ENCODE results near the gene B4GALNT2.

B4GALNT2 gene

DNA sequence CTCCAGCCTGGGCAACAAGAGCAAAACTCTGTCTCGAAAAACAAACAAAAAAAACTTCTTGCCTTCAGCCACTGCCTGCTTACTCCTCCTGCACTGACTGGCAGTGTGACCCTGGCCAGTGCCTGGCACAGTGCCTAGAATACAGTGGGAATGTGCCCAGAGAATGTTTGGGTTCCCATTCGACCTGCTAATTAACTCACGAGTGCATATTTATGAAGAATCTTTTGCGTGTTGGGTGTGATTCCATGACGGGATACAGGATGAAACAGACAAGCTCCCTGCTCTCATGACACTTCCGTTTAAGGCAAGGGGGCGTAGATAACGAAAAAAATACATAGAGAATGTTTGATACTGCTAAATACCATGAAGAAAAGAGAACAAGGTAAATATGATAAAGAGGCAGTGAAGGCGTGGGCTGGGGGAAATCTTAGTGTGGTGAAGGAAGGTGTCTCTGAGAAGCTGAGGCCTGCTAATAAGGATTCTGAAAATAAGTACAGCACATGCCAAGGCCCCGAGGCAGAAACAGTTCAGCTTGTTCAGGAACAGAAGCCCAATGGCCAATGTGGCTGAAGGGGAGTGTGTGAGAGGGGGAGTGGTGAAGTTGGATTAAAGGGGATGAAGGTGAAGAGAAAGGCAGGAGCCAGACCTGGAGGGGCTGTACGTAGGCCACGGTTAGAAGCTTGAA, 82.2 kb downstream of the B4GALNT2 start:
- DNase-seq: no peak

DNA sequence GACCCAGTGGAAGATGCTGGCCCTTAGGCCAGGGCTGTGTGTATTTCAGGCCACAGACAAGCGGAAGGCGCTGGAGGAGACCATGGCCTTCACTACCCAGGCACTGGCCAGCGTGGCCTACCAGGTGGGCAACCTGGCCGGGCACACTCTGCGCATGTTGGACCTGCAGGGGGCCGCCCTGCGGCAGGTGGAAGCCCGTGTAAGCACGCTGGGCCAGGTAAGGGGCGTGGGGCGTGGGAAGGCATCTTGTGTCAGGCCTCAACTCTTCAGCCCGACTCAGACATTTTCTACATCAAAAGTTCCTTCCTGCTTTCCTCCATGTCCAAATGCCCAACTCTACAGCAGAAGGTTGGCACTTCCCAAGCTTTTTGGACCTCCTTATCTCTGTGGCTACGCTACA, 83.9 kb downstream of the B4GALNT2 start:
- DNase-seq: no peak

DNA sequence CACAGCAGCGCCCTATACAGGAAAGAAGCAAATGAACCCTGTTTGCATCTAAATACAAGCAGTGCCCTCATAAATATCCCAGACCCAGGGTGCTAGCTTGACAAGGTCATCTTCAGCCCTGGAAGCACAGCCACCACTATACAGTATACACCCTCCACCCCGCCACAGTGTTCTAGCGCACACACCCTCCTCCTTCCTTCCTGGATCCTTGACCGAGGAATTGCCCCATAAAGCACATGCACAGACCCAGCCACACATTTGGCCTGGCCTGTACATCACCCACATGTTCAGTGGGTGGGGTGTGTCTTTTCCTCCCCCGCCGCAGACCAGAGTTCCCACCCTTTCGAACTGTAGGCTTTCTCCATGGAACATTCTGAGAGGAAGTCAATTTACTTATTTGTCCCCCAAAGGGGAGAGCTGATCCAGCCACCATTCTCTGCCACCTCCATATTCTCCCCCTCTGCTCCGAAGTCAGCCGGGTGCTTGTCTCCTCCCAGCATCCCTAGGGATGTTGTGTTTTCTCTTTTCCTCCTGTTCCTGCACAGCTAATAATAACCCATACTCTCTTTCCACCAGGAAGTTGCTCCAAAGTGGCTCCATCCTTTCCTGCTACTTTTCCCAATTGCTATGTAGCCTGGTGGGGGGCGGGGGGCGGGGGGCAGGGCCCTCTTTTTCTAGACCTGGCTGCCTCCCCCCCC, 84.5 kb downstream of the B4GALNT2 start:
- no peak for DNase-seq

DNA sequence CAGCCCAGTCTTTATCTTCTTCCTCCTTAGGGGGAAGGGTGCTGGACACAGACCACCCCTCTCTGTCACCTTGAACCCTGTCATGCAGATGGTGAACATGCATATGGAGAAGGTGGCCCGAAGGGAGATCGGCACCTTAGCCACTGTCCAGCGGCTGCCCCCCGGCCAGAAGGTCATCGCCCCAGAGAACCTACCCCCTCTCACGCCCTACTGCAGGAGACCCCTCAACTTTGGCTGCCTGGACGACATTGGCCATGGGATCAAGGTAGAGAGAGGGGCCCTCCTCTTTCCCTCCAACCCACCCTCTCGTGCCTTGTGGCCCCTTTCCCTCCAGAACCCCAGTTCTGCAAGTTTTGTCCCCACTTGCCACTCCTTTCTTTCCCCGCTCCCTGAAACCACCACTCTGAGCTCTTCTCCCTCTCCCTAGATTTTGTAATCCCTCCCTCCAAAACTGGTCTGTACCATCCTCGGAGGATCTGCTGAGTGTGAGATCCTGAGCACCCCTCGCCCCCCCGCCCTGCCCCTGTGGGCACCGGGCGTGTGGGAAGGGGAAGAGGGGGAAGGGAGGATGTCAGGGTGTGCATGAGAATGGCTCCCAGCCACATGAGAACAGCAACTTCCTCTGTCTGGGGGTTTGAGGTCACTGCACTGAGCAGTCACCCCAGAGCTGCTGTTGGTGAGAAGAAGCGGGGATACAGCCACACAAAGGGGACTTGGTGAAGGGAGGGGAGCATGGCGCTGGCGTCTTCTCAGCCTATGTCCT, 85.3 kb downstream of the B4GALNT2 start:
- no peak for DNase-seq

DNA sequence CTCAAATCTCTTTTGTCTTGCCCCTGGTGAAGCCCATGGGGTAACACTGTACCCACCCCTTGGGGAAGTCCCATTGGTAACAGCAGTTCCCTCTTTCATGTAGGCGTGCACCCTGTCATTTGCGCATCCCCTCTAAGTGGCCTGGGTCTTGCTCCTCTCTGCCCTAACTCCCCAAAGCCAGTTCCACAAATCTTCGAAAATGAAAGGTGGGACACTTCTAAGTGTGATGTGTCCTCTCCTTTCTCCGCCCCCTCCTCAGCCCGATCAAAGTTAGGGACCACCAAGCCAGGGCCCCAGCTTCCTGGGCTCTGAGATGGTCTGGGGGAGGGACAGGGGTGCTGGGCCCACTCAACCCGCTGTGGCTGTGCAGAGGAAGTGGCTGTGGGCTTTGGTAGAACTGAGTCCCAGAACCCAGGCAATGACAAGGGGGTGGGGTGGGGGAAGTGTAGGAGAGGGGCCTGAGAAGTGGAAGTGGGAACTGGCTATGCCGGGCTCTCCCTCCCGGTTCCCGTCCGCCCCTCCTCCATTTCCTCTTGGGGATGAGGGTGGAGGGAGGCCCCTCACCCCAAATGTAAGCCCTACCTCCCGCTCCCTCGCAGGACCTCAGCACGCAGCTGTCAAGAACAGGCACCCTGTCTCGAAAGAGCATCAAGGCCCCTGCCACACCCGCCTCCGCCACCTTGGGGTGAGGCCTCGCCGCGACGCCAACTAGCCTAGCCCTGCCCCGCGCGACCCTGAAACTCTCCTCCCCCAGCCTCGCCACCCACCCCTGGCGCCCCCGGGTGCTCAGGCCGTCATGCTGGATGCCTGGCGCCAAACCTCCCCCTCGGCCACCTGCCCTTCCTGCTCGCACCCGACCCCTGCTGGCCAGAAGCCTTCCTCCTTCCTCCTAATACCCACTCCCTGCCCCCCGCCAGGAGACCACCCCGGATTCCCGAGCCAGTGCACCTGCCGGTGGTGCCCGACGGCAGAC, 86.7 kb downstream of the B4GALNT2 start:
- no peak for DNase-seq

DNA sequence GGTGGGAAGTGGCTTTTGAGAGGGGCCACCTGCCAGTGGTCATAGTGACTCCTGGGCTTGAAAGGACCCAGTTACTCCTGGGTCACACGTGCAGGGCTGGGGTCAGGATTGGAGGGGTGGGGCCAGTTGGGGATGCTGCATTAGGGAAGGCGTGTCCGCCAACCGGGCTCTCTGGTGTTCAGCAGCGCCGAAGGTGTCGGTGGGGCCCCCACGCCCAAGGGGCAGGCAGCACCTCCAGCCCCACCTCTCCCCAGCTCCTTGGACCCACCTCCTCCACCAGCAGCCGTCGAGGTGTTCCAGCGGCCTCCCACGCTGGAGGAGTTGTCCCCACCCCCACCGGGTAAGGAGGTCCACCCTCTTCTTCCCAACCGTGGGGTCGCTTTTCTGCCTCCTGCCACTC, 87.4 kb downstream of the B4GALNT2 start:
- DNase-seq: no peak

DNA sequence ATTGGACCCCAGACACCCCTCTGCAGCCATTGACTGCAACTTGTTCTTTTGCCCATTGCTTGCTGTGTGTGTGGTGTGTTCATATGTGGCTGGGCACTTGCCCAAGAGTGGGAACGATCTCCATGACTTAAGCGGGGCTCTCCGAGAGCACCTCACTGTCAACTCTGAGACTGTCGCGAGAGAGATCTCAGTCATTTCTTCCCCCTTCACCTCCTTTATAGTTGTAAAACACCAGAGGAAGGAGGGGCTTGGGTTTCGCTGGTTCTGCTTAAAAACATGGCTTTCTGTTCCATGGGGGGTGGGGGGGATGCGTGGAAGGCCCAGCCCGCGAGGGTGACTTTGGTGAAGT, 90.6 kb downstream of the B4GALNT2 start:
- no peak for DNase-seq

DNA sequence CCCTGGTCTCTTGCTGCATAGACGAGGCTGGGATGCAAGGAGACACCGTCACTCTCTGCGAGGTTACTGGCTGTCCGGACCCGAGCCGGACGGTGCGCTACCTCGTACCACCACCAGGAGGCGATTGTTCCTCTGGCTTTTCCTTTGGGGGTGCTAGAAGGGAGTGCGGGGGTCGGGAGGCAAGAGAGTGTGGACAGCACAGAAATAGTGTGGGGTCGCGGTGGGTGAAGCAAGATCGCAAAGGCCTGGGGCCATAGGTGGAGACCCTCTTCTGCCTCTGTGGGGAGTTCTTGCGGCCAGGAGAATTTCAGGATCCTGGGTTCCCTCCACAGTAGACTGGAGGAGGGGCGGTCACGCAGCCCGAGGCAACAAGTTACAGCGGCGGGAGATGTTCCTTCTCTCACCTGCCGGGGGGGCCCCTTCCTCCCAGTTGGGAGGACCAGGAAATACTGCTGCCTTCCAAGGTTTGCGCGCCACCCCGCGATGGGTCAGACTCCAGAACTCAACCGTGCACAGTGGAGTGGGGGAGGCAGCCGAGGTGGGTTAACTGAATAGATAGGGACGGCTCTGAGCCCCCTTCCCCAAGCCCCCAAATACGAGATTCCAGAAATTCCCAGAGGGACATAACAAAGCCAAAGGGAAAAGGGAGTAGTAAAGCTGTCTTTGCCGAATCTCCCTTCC, 91.1 kb downstream of the B4GALNT2 start:
- no peak for DNase-seq

DNA sequence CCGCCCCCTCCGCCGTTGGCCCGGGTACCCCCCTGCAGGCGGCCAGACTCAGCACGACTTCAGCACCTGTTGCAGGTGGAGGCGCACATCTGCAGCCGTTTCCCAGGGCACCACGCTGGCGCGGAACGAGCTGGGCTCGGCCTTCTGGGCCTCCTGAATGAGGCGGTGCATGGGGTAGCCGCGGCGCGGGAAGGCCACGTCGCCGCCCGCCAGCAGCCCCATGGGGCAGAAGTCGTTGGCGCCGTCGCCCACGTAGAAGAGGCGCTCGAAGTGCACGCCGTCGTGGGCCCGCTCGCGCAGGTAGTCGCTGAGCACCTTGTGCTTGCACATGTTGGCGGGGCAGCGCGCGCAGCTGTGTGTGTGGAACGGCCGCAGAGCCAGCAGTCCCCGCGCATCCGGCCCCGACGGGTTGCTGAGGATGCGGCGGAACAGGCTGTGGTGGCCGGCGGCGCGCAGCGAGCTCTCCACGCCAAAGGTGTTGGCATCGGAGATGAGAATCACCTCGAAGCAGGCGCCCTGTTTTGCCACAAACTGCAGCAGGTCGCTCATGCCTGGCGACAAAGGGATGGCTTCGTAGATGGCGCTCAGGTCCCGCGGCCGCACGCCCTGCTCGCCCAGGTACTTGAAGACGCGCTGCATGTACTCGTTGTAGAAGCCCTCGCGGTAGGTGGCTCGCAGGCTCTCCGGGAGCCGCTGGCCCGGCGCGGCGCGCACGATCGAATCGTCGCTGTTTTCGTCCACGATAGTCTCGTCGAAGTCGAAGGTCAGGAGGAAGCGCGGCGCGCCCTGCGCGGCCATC, 91.8 kb downstream of the B4GALNT2 start:
- no peak for DNase-seq

DNA sequence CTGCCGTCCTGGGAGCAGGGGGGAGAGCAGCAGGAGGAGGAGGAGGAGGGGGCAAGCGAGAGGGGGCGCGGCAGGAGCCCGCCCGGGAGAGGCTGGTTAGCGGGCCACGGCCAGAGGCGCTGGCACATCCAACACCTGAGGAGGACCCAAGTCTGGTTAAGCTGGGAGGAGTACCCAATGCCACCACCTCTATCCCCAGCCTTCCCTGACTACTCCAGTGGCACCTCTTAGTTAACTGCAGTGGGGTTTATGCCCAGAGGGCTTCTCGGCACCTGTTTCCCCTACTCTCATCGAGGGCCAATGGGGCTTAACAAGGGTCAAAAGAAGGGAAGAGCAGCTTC, 92.4 kb downstream of the B4GALNT2 start:
- no peak for DNase-seq

DNA sequence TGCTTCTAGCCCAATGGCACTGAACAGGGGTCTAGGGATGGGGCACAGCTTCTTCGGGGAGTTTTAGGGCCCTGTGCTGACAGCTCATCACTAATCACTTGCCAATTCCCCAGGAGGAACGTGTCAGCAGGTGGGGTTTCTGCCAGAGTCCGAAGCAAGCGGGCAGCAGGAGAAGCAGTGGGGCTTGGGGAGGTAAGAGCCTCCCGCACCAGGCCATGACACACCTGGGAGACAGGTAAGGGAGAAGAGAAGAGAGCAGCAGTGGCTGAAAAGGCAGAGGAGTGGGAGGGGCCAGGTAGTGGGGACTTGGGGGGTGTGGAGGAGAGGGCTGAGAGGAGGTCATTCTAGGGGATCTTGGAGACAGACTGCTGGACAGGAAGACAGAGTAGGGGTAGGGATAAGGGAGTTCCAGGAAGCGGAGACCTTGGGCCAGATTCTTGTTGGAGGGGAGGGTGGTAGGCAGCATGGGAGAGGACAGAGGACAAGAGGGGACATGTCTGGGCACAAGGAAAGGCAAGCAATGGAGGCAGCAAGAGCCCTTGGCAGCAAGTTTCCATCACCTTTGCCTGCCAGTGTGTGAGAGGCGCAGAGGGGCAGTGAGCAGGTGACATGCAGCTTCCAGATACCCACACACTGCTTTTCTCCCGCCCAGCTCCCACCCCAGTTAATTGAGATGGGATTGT, 93.1 kb downstream of the B4GALNT2 start:
- DNase-seq: no peak

Data from NCI-H1092 (cell line).